SK-N-SH (cell line): Measurements from ENCODE around the gene ANGPTL8. TPM values are rescaled to one million over a fixed set of nuclear protein-coding genes. Genes with fewer than 3 reads are reported as not detected.

ENCODE experiments used
- CTCF ChIA-PET: fragments of 300-600, 350-600 bp; formaldehyde crosslinking; extraction: SDS; loops from one replicate; lab custom pipeline; 2021; lab: Yijun Ruan, JAX
- POLR2A ChIA-PET: fragments of 350-600 bp; sonication (Branson Sonifier 250); formaldehyde crosslinking; extraction: SDS; loops from one replicate; lab custom pipeline; 2020; ENCODE audit warnings: antibody characterized with exemption, inconsistent platforms; lab: Yijun Ruan, JAX
- DNase-seq: peaks from one replicate; pipeline ENCODE4 v3.0.0; 2012
- H2AFZ ChIP-seq: fragments of 200-600 bp; sonication (generic); 2 replicates; pipeline ENCODE4 v1.8.1; 2016; ENCODE audit warnings: antibody characterized with exemption, mild to moderate bottlenecking, low read depth
- H3F3A ChIP-seq: fragments of 200-600 bp; sonication (generic); replicated peaks from 2 replicates; pipeline ENCODE3; 2016; ENCODE audit warnings: antibody characterized with exemption, mild to moderate bottlenecking; ENCODE audit not compliant: insufficient read depth
- H3K27ac ChIP-seq, 2 experiments: fragments of 200-500 bp in 1 of 2; fragments of 200-600 bp in 1 of 2; sonication (Bioruptor generic) in 1 of 2; sonication (generic), shearing (Covaris generic) in 1 of 2; 2 replicates each; pipeline versions ENCODE4 v1.5.1 to v1.6.1; 2014 to 2016; ENCODE audit warnings: low read depth in 2 of 2, inconsistent platforms in 1 of 2, low read length in 1 of 2, mild to moderate bottlenecking in 1 of 2, mixed read lengths in 1 of 2
- H3K27me3 ChIP-seq: fragments of 200-600 bp; sonication (generic), shearing (Covaris generic); 2 replicates; pipeline ENCODE4 v1.6.1; 2016; ENCODE audit warnings: mixed run types; ENCODE audit not compliant: insufficient read depth
- H3K36me3 ChIP-seq, 2 experiments: fragments of 200-500 bp in 1 of 2; fragments of 200-600 bp in 1 of 2; sonication (Bioruptor generic) in 1 of 2; sonication (generic) in 1 of 2; replicated peaks in 1 of 2; 2 replicates each; pipeline versions ENCODE3 to v1.5.1; 2014 to 2016; ENCODE audit warnings: low read length in 1 of 2, mild to moderate bottlenecking in 1 of 2; ENCODE audit not compliant: insufficient read depth in 2 of 2, control insufficient read depth in 1 of 2
- H3K4me1 ChIP-seq, 2 experiments: fragments of 200-500 bp in 1 of 2; fragments of 200-600 bp in 1 of 2; sonication (Bioruptor generic) in 1 of 2; sonication (generic), shearing (Covaris generic) in 1 of 2; 2 replicates each; pipeline versions ENCODE4 v1.5.1 to v1.6.1; 2014 to 2016; ENCODE audit warnings: low read depth in 1 of 2, low read length in 1 of 2, mixed run types in 1 of 2; ENCODE audit not compliant: insufficient read depth in 2 of 2, control insufficient read depth in 1 of 2
- H3K4me2 ChIP-seq: fragments of 200-600 bp; sonication (generic), shearing (Covaris generic); 2 replicates; pipeline ENCODE4 v1.6.1; 2017; ENCODE audit warnings: mixed run types
- H3K4me3 ChIP-seq, 2 experiments: fragments of 200-500 bp in 1 of 2; fragments of 200-600 bp in 1 of 2; sonication (Bioruptor generic) in 1 of 2; sonication (generic), shearing (Covaris generic) in 1 of 2; 2 replicates each; pipeline versions ENCODE4 v1.5.1 to v1.8.1; 2014 to 2016; ENCODE audit warnings: low read depth in 2 of 2, inconsistent platforms in 1 of 2, low read length in 1 of 2, mild to moderate bottlenecking in 1 of 2, mixed read lengths in 1 of 2, moderate library complexity in 1 of 2
- H3K79me2 ChIP-seq: fragments of 200-600 bp; sonication (generic); 2 replicates; pipeline ENCODE4 v1.8.1; 2017; ENCODE audit warnings: mild to moderate bottlenecking; ENCODE audit not compliant: insufficient read depth
- H3K9ac ChIP-seq: fragments of 200-600 bp; sonication (generic); 2 replicates; pipeline ENCODE4 v1.6.1; 2017; ENCODE audit warnings: mixed run types
- H3K9me2 ChIP-seq: fragments of 200-600 bp; sonication (generic); 2 replicates; pipeline ENCODE4 v1.6.1; 2017; ENCODE audit warnings: mixed run types
- H3K9me3 ChIP-seq: fragments of 200-600 bp; sonication (generic); 2 replicates; pipeline ENCODE4 v1.6.1; 2017; ENCODE audit warnings: mixed run types, mild to moderate bottlenecking, moderate library complexity
- H4K20me1 ChIP-seq: fragments of 200-600 bp; sonication (generic); 2 replicates; pipeline ENCODE4 v1.6.1; 2017; ENCODE audit warnings: mild to moderate bottlenecking, mixed run types; ENCODE audit not compliant: insufficient read depth
- CHD2 ChIP-seq: fragments of 150-350 bp; IDR thresholded peaks from 2 replicates; pipeline ENCODE4 v1.6.1; 2018; ENCODE audit warnings: low read length; ENCODE audit not compliant: partially characterized antibody
- ELF1 ChIP-seq: IDR thresholded peaks from 2 replicates; pipeline ENCODE4 v1.4.0; 2012
- EZH2phosphoT487 ChIP-seq: fragments of 200-600 bp; sonication (generic); IDR thresholded peaks from 2 replicates; pipeline ENCODE4 v1.6.1; 2017; ENCODE audit warnings: low read depth, mixed run types, mild to moderate bottlenecking, antibody characterized with exemption, moderate library complexity, borderline replicate concordance
- FOXM1 ChIP-seq: IDR thresholded peaks from 2 replicates; pipeline ENCODE4 v1.4.0; 2012; ENCODE audit warnings: low read depth, mild to moderate bottlenecking
- JUND ChIP-seq: IDR thresholded peaks from 2 replicates; pipeline ENCODE4 v1.4.0; 2012
- MEF2A ChIP-seq: IDR thresholded peaks from 2 replicates; pipeline ENCODE4 v1.4.0; 2012; ENCODE audit warnings: low read depth, borderline replicate concordance
- MXI1 ChIP-seq: IDR thresholded peaks from 2 replicates; pipeline ENCODE4 v1.6.1; 2012; ENCODE audit warnings: mild to moderate bottlenecking, low read depth, low read length, improper control_type of control experiment
- NFIC ChIP-seq: IDR thresholded peaks from 2 replicates; pipeline ENCODE4 v1.4.0; 2012; ENCODE audit warnings: borderline replicate concordance
- POLR2AphosphoS5 ChIP-seq: IDR thresholded peaks from 2 replicates; pipeline ENCODE4 v1.6.1; 2012; ENCODE audit warnings: low read depth, low read length
- RAD21 ChIP-seq: IDR thresholded peaks from 2 replicates; pipeline ENCODE4 v1.6.1; 2012; ENCODE audit warnings: mild to moderate bottlenecking, low read length
- RCOR1 ChIP-seq: fragments of 150-350 bp; IDR thresholded peaks from 2 replicates; pipeline ENCODE4 v1.6.1; 2017; ENCODE audit warnings: antibody characterized with exemption, low read length
- RFX5 ChIP-seq: IDR thresholded peaks from 2 replicates; pipeline ENCODE4 v1.6.1; 2012; ENCODE audit warnings: mild to moderate bottlenecking, improper control_type of control experiment, low read length
- TAF1 ChIP-seq: IDR thresholded peaks from 2 replicates; pipeline ENCODE4 v1.6.1; 2012; ENCODE audit warnings: low read depth, mild to moderate bottlenecking, low read length, moderate library complexity, borderline replicate concordance
- YY1 ChIP-seq: IDR thresholded peaks from 2 replicates; pipeline ENCODE4 v1.4.0; 2012; ENCODE audit warnings: low read depth, mild to moderate bottlenecking
- WGBS: methylation state at CpG from one replicate; pipeline ENCODE4 v1.1.6; 2017; ENCODE audit warnings: low lambda C conversion rate; 5-methylcytosine and 5-hydroxymethylcytosine counted together
- polyA plus RNA-seq, 3 experiments: library from polyadenylated mRNA; depleted of rRNA; stranded (reverse); fragments of >200 nt; gene quantifications; 2 replicates each; pipeline ENCODE4 v1.2.3, GENCODE V29; 2012
- TF ChIP-seq, protein P1 (sequence below): fragments of 150-350 bp; IDR thresholded peaks from 2 replicates; pipeline ENCODE4 v1.6.1; 2017; ENCODE audit warnings: antibody characterized with exemption, low read length, low read depth, borderline replicate concordance
- TF ChIP-seq, protein P2 (sequence below): IDR thresholded peaks from 2 replicates; pipeline ENCODE4 v1.4.0; 2012; ENCODE audit warnings: low read depth
- TF ChIP-seq, protein P3 (sequence below): IDR thresholded peaks from 2 replicates; pipeline ENCODE4 v1.4.0; 2012; ENCODE audit warnings: low read depth, borderline replicate concordance
- TF ChIP-seq, protein P4 (sequence below): IDR thresholded peaks from 2 replicates; pipeline ENCODE4 v1.4.0; 2012; ENCODE audit warnings: low read depth, borderline replicate concordance
- TF ChIP-seq, protein P5 (sequence below): IDR thresholded peaks from 2 replicates; pipeline ENCODE4 v1.6.1; 2012; ENCODE audit warnings: mild to moderate bottlenecking, low read depth, low read length, moderate library complexity
- TF ChIP-seq, protein P6 (sequence below): fragments of 200-600 bp; sonication (generic); IDR thresholded peaks from 2 replicates; pipeline ENCODE4 v1.6.1; 2017; ENCODE audit warnings: antibody characterized with exemption, mild to moderate bottlenecking, moderate library complexity

The ANGPTL8 gene
- polyA plus RNA-seq, 1 of the 3 experiments (the other 2 are of a cell fraction), result 0.21 TPM

DNA sequence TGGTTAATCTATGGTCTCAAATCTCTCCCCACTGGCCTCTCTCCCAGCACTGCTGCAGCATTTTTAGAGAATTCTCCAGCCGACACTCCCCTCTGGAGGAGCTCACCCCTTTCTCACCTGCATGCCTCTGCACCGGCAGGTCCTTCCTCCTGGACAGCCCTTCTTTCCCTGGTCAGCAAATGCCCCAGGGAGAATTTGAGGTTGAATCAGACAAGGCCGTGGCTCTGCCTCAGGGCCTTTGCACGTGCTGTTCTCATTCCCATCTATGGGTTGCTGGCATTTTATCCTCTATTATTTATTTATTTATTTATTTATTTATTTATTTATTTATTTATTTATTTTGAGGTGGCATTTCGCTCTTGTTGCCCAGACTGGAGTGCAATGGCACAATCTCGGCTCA lies 24.3 kb downstream of the ANGPTL8 start:
- H3F3A ChIP-seq, result no peaks in the 10 kb centered on the region
- no peak overlapping the region for H3K27ac ChIP-seq
- no peaks in the 10 kb centered on the region for H4K20me1 ChIP-seq
- no peak for DNase-seq
- CTCF ChIA-PET, result interaction anchor here (1.1 to 9.6 kb wide), 4 partner anchors 21 to 219 kb away, joined by 3 to 57 read pairs (median 4); no protein-coding TSS in a partner anchor
- TF ChIP-seq, protein P1, sequence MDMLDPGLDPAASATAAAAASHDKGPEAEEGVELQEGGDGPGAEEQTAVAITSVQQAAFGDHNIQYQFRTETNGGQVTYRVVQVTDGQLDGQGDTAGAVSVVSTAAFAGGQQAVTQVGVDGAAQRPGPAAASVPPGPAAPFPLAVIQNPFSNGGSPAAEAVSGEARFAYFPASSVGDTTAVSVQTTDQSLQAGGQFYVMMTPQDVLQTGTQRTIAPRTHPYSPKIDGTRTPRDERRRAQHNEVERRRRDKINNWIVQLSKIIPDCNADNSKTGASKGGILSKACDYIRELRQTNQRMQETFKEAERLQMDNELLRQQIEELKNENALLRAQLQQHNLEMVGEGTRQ, result no peak
- TF ChIP-seq TAF1 (no peak), NFIC (no peak), CHD2 (no peak), YY1 (no peak), MEF2A (no peak), JUND (no peak), FOXM1 (no peak), POLR2AphosphoS5 (no peak), EZH2phosphoT487 (no peak), RAD21 (no peak), ELF1 (no peak), MXI1 (no peak), RFX5 (no peak), RCOR1 (no peak)
- TF ChIP-seq, protein P2, sequence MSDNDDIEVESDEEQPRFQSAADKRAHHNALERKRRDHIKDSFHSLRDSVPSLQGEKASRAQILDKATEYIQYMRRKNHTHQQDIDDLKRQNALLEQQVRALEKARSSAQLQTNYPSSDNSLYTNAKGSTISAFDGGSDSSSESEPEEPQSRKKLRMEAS, result no peak
- TF ChIP-seq, protein P3, sequence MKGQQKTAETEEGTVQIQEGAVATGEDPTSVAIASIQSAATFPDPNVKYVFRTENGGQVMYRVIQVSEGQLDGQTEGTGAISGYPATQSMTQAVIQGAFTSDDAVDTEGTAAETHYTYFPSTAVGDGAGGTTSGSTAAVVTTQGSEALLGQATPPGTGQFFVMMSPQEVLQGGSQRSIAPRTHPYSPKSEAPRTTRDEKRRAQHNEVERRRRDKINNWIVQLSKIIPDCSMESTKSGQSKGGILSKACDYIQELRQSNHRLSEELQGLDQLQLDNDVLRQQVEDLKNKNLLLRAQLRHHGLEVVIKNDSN, result no peak
- TF ChIP-seq, protein P4, sequence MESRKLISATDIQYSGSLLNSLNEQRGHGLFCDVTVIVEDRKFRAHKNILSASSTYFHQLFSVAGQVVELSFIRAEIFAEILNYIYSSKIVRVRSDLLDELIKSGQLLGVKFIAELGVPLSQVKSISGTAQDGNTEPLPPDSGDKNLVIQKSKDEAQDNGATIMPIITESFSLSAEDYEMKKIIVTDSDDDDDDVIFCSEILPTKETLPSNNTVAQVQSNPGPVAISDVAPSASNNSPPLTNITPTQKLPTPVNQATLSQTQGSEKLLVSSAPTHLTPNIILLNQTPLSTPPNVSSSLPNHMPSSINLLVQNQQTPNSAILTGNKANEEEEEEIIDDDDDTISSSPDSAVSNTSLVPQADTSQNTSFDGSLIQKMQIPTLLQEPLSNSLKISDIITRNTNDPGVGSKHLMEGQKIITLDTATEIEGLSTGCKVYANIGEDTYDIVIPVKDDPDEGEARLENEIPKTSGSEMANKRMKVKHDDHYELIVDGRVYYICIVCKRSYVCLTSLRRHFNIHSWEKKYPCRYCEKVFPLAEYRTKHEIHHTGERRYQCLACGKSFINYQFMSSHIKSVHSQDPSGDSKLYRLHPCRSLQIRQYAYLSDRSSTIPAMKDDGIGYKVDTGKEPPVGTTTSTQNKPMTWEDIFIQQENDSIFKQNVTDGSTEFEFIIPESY, result no peak
- TF ChIP-seq, protein P5, sequence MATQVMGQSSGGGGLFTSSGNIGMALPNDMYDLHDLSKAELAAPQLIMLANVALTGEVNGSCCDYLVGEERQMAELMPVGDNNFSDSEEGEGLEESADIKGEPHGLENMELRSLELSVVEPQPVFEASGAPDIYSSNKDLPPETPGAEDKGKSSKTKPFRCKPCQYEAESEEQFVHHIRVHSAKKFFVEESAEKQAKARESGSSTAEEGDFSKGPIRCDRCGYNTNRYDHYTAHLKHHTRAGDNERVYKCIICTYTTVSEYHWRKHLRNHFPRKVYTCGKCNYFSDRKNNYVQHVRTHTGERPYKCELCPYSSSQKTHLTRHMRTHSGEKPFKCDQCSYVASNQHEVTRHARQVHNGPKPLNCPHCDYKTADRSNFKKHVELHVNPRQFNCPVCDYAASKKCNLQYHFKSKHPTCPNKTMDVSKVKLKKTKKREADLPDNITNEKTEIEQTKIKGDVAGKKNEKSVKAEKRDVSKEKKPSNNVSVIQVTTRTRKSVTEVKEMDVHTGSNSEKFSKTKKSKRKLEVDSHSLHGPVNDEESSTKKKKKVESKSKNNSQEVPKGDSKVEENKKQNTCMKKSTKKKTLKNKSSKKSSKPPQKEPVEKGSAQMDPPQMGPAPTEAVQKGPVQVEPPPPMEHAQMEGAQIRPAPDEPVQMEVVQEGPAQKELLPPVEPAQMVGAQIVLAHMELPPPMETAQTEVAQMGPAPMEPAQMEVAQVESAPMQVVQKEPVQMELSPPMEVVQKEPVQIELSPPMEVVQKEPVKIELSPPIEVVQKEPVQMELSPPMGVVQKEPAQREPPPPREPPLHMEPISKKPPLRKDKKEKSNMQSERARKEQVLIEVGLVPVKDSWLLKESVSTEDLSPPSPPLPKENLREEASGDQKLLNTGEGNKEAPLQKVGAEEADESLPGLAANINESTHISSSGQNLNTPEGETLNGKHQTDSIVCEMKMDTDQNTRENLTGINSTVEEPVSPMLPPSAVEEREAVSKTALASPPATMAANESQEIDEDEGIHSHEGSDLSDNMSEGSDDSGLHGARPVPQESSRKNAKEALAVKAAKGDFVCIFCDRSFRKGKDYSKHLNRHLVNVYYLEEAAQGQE, result no peak
- TF ChIP-seq, protein P6, sequence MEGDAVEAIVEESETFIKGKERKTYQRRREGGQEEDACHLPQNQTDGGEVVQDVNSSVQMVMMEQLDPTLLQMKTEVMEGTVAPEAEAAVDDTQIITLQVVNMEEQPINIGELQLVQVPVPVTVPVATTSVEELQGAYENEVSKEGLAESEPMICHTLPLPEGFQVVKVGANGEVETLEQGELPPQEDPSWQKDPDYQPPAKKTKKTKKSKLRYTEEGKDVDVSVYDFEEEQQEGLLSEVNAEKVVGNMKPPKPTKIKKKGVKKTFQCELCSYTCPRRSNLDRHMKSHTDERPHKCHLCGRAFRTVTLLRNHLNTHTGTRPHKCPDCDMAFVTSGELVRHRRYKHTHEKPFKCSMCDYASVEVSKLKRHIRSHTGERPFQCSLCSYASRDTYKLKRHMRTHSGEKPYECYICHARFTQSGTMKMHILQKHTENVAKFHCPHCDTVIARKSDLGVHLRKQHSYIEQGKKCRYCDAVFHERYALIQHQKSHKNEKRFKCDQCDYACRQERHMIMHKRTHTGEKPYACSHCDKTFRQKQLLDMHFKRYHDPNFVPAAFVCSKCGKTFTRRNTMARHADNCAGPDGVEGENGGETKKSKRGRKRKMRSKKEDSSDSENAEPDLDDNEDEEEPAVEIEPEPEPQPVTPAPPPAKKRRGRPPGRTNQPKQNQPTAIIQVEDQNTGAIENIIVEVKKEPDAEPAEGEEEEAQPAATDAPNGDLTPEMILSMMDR, result no peak
- H3K9me3 ChIP-seq, result no peaks in the 10 kb centered on the region
- no peak overlapping the region for H3K9ac ChIP-seq
- no peaks in the 10 kb centered on the region for H3K79me2 ChIP-seq
- H3K4me2 ChIP-seq, result no peak overlapping the region
- no peaks in the 10 kb centered on the region for H3K27me3 ChIP-seq
- no peak overlapping the region for H3K4me3 ChIP-seq
- POLR2A ChIA-PET, result no interaction called here
- H3K9me2 ChIP-seq, result no peaks in the 10 kb centered on the region
- H2AFZ ChIP-seq, result no peak overlapping the region
- 95% methylated on average over 6 of the region's 6 CpGs for WGBS
- H3K4me1 ChIP-seq, result peaks cover 2 to 8% of the 10 kb centered on the region in 2 experiments; a peak in 1 of 4 replicates
- no peaks in the 10 kb centered on the region for H3K36me3 ChIP-seq
